Fibroblast of villous mesenchyme (primary cell): ENCODE results near the gene RAB5IF. TPM values are rescaled to one million over a fixed set of nuclear protein-coding genes. Genes with fewer than 3 reads are reported as not detected.
"Not testable (repeated sequence)": the region's sequence is repeated elsewhere in the genome, so short reads cannot be mapped to it uniquely, and the experiment has no call there.

Source experiments
- DNase-seq: peaks from one replicate; pipeline ENCODE4 v3.0.0-alpha.2; 2010; ENCODE audit warnings: low read depth
- H3K4me3 ChIP-seq: 2 replicates; pipeline ENCODE4 v1.5.1; 2011; ENCODE audit warnings: low read depth, mild to moderate bottlenecking, low read length
- CTCF ChIP-seq: IDR thresholded peaks from 2 replicates; pipeline ENCODE4 v1.5.1; 2012; ENCODE audit warnings: low read depth, mild to moderate bottlenecking, low read length; ENCODE audit not compliant: insufficient read depth
- total RNA-seq: library from RNA; depleted of rRNA; stranded (reverse); fragments of >200 nt; gene quantifications from 2 replicates; pipeline ENCODE4 v1.2.3, GENCODE V29; 2012

The RAB5IF gene
- total RNA-seq, 1 donor, result 103 TPM

- DNase-seq, result peak; percentile 35
- no peak for TF ChIP-seq CTCF
- H3K4me3 ChIP-seq, result peak overlapping the region; percentile 46
Measured at GRCh38 chr20:36604952-36605398, 604 bp upstream of the RAB5IF start.

GRCh38 chr20:36606158-36607066, 833 bp downstream of the RAB5IF start:
- TF ChIP-seq CTCF, result no peak
- peak; percentile 58 for DNase-seq
- H3K4me3 ChIP-seq, result peak overlapping the region; percentile 78

- no peak overlapping the region for H3K4me3 ChIP-seq
- TF ChIP-seq CTCF, result no peak
- DNase-seq, result no peak
Measured at GRCh38 chr20:36607586-36608387, 2.2 kb downstream of the RAB5IF start.

GRCh38 chr20:36608388-36608728, 2.8 kb downstream of the RAB5IF start:
- not testable (repeated sequence) for H3K4me3 ChIP-seq, DNase-seq

GRCh38 chr20:36611625-36612024, 6.0 kb downstream of the RAB5IF start:
- no peak for TF ChIP-seq CTCF
- no peak overlapping the region for H3K4me3 ChIP-seq
- DNase-seq, result no peak

GRCh38 chr20:36613974-36614373, 8.4 kb downstream of the RAB5IF start:
- H3K4me3 ChIP-seq, result no peak overlapping the region
- DNase-seq, result no peak
- no peak for TF ChIP-seq CTCF
